ENCODE measurements around the gene PTPN12. TPM values are rescaled to one million over a fixed set of nuclear protein-coding genes. Genes with fewer than 3 reads are reported as not detected.
"Not testable (repeated sequence)": the region's sequence is repeated elsewhere in the genome, so short reads cannot be mapped to it uniquely, and the experiment has no call there.

PTPN12 gene
- total and polyA plus RNA-seq, 2 experiments from 2014 or later: 21.7 to 25.6 TPM

- in situ Hi-C loops (cut with MboI): no loop called here
- H3K4me1 ChIP-seq (ENCODE audit: insufficient read depth): peaks cover 16% of the 10 kb centered on the region
- H2AFZ ChIP-seq: no peak overlapping the region
- H3K27ac ChIP-seq: no peak overlapping the region
- no peaks in the 10 kb centered on the region for H3K79me2 ChIP-seq (ENCODE audit: insufficient read depth)
- no peaks in the 10 kb centered on the region for H3K9me2 ChIP-seq (ENCODE audit: insufficient read depth)
- 84 to 88% methylated on average over 4 of the region's 4 CpGs for WGBS, 2 experiments (ENCODE audit: low coverage in 1 of 2, low lambda C conversion rate in 2 of 2, missing lambda C conversion rate in 2 of 2)
- no peak overlapping the region for H3K4me2 ChIP-seq (ENCODE audit: unreplicated experiment)
- TF ChIP-seq EZH2phosphoT487 (IDR thresholded peaks at IDR 0.05; ENCODE audit: insufficient read depth, low read depth) (no peak), EZH2 (IDR thresholded peaks at IDR 0.05; ENCODE audit: insufficient read depth, poor library complexity, severe bottlenecking) (no peak)
- no peak for DNase-seq
- peaks cover 10% of the 10 kb centered on the region; the same call in 1 of the 2 replicates for H3F3A ChIP-seq (ENCODE audit: insufficient read depth)
- no peaks in the 10 kb centered on the region for H3K27me3 ChIP-seq (replicated peaks; ENCODE audit: insufficient read depth)
- no peaks in the 10 kb centered on the region for H3K36me3 ChIP-seq (ENCODE audit: low read depth)
- H3K9me3 ChIP-seq (ENCODE audit: low read depth): no peaks in the 10 kb centered on the region
- no peak overlapping the region for H3K4me3 ChIP-seq
- no peak overlapping the region for H3K9ac ChIP-seq
- no peaks in the 10 kb centered on the region for H4K20me1 ChIP-seq (ENCODE audit: insufficient read depth)
These were observed 7.8 kb upstream of the PTPN12 start for GRCh38 chr7:77529279-77529678.

GRCh38 chr7:77531038-77531437 is 6.1 kb upstream of the PTPN12 start:
- in situ Hi-C loops (cut with MboI): no loop called here
- H3K4me1 ChIP-seq (ENCODE audit: insufficient read depth): peaks cover 2% of the 10 kb centered on the region; the same call in 1 of the 2 replicates
- H3F3A ChIP-seq (ENCODE audit: insufficient read depth): no peaks in the 10 kb centered on the region
- WGBS, 2 experiments (ENCODE audit: low coverage in 1 of 2, low lambda C conversion rate in 2 of 2, missing lambda C conversion rate in 2 of 2): 98 to 100% methylated on average over 2 of the region's 2 CpGs
- H3K4me3 ChIP-seq: no peak overlapping the region
- H3K9me3 ChIP-seq (ENCODE audit: low read depth): no peaks in the 10 kb centered on the region
- DNase-seq: no peak
- peaks cover 11% of the 10 kb centered on the region; the same call in 1 of the 2 replicates for H3K79me2 ChIP-seq (ENCODE audit: insufficient read depth)
- no peak overlapping the region for H3K9ac ChIP-seq
- no peak overlapping the region for H3K4me2 ChIP-seq (ENCODE audit: unreplicated experiment)
- TF ChIP-seq EZH2 (IDR thresholded peaks at IDR 0.05; ENCODE audit: insufficient read depth, poor library complexity, severe bottlenecking): no peak
- TF ChIP-seq EZH2phosphoT487 (IDR thresholded peaks at IDR 0.05; ENCODE audit: insufficient read depth, low read depth): no peak
- no peaks in the 10 kb centered on the region for H3K9me2 ChIP-seq (ENCODE audit: insufficient read depth)
- H4K20me1 ChIP-seq (ENCODE audit: insufficient read depth): no peaks in the 10 kb centered on the region
- H3K36me3 ChIP-seq (ENCODE audit: low read depth): no peaks in the 10 kb centered on the region
- H2AFZ ChIP-seq: no peak overlapping the region
- no peak overlapping the region for H3K27ac ChIP-seq
- H3K27me3 ChIP-seq (replicated peaks; ENCODE audit: insufficient read depth): no peaks in the 10 kb centered on the region

DNA sequence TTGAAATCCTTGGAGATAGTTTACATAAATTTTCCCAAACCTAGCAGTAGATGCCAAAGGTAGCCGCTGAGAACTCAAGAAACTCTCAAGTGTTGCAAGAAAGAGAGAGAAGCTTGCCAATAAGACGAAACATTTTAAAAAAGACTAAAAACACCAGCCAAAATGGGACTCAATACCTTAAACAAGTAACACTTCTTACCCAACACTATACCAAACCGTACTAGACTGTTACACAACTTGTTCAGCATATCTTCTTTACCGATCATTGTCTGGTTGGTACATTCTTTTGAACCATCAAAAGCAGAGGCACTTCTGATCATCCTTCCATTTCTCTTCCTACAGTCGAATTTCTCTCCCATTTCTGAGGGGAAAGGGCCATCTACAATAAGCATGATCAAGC is 4.8 kb upstream of the PTPN12 start:
- Histone ChIP-seq H4K20me1 (ENCODE audit: insufficient read depth) (no peaks in the 10 kb centered on the region), H3F3A (ENCODE audit: insufficient read depth) (no peaks in the 10 kb centered on the region), H3K79me2 (ENCODE audit: insufficient read depth) (peaks cover 11% of the 10 kb centered on the region; the same call in 1 of the 2 replicates), H3K4me2 (ENCODE audit: unreplicated experiment) (no peak overlapping the region), H2AFZ (no peak overlapping the region), H3K27ac (no peak overlapping the region), H3K9me3 (ENCODE audit: low read depth) (no peaks in the 10 kb centered on the region), H3K4me3 (no peak overlapping the region), H3K4me1 (ENCODE audit: insufficient read depth) (no peaks in the 10 kb centered on the region), H3K36me3 (ENCODE audit: low read depth) (no peaks in the 10 kb centered on the region), H3K9me2 (ENCODE audit: insufficient read depth) (no peaks in the 10 kb centered on the region), H3K27me3 (replicated peaks; ENCODE audit: insufficient read depth) (no peaks in the 10 kb centered on the region), H3K9ac (no peak overlapping the region)
- TF ChIP-seq EZH2 (IDR thresholded peaks at IDR 0.05; ENCODE audit: insufficient read depth, poor library complexity, severe bottlenecking) (no peak), EZH2phosphoT487 (IDR thresholded peaks at IDR 0.05; ENCODE audit: insufficient read depth, low read depth) (no peak)
- 81 to 83% methylated on average over 5 of the region's 5 CpGs for WGBS, 2 experiments (ENCODE audit: low coverage in 1 of 2, low lambda C conversion rate in 2 of 2, missing lambda C conversion rate in 2 of 2)
- in situ Hi-C loops (cut with MboI): no loop called here
- DNase-seq: no peak

GRCh38 chr7:77532732-77533131 is 4.4 kb upstream of the PTPN12 start:
- not testable (repeated sequence) for H3K4me1 ChIP-seq (ENCODE audit: insufficient read depth); H3K27me3 ChIP-seq (replicated peaks; ENCODE audit: insufficient read depth)
- WGBS, 2 experiments (ENCODE audit: low coverage in 1 of 2, low lambda C conversion rate in 2 of 2, missing lambda C conversion rate in 2 of 2): 100% methylated on average over 3 of the region's 3 CpGs; no CpG with 5 or more reads in 1 of the 2 experiments

DNA sequence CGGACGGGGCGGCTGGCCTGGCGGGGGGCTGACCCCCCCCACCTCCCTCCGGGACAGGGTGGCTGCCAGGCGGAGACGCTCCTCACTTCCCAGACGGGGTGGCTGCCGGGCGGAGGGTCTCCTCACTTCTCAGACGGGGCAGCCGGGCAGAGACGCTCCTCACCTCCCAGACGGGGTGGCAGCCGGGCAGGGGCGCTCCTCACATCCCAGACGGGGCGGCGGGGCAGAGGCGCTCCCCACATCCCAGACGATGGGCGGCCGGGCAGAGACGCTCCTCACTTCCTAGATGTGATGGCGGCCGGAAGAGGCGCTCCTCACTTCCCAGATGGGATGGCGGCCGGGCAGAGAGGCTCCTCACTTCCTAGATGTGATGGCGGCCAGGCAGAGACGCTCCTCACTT is 3.0 kb upstream of the PTPN12 start:
- H3K4me2 ChIP-seq (ENCODE audit: unreplicated experiment); DNase-seq; H3K4me3 ChIP-seq; H3K4me1 ChIP-seq (ENCODE audit: insufficient read depth); H3K27me3 ChIP-seq (replicated peaks; ENCODE audit: insufficient read depth); H3K27ac ChIP-seq; H3K9me2 ChIP-seq (ENCODE audit: insufficient read depth); H4K20me1 ChIP-seq (ENCODE audit: insufficient read depth); H3K9ac ChIP-seq; H3K36me3 ChIP-seq (ENCODE audit: low read depth); in situ Hi-C loops (cut with MboI); H3K9me3 ChIP-seq (ENCODE audit: low read depth); H3F3A ChIP-seq (ENCODE audit: insufficient read depth); H2AFZ ChIP-seq: not testable (repeated sequence)
- whole genome bisulfite sequencing, 2 experiments (ENCODE audit: low coverage in 1 of 2, low lambda C conversion rate in 2 of 2, missing lambda C conversion rate in 2 of 2): 95% methylated on average over 26 of the region's 31 CpGs; no CpG with 5 or more reads in 1 of the 2 experiments
- peaks cover 26% of the 10 kb centered on the region for H3K79me2 ChIP-seq (ENCODE audit: insufficient read depth)

More at GRCh38 chr7:77532732-77533131, 4.4 kb upstream of the PTPN12 start:
- H3K9me2 ChIP-seq (ENCODE audit: insufficient read depth); H3K4me3 ChIP-seq; H2AFZ ChIP-seq; H3K27ac ChIP-seq; H3K36me3 ChIP-seq (ENCODE audit: low read depth); in situ Hi-C loops (cut with MboI); H3F3A ChIP-seq (ENCODE audit: insufficient read depth); DNase-seq; H3K9ac ChIP-seq; H3K9me3 ChIP-seq (ENCODE audit: low read depth); H4K20me1 ChIP-seq (ENCODE audit: insufficient read depth); H3K4me2 ChIP-seq (ENCODE audit: unreplicated experiment): not testable (repeated sequence)
- peaks cover 15% of the 10 kb centered on the region for H3K79me2 ChIP-seq (ENCODE audit: insufficient read depth)

Measured in GM23248 (cell line).